Measurements from ENCODE around the gene LRRC75B.

- no peak for TF ChIP-seq ZBTB8A (CRISPR knock-in tag; IDR thresholded peaks at IDR 0.05; ENCODE audit: borderline replicate concordance, low read depth)
- TF ChIP-seq ZNF781 (CRISPR knock-in tag; IDR thresholded peaks at IDR 0.05; ENCODE audit: borderline replicate concordance, not compliant biosample characterization): peak; percentile 51
- TF ChIP-seq ZBTB7A (CRISPR knock-in tag; IDR thresholded peaks at IDR 0.05): peak; percentile 69; the same call in 1 of the 2 replicates
- TF ChIP-seq SMC3 (IDR thresholded peaks at IDR 0.05; ENCODE audit: low read length): 0 out of 2 replicates have a peak, but pooled peaks have one; percentile 3
- TF ChIP-seq FOSL1 (CRISPR knock-in tag; IDR thresholded peaks at IDR 0.05; ENCODE audit: borderline replicate concordance): no peak
- TF ChIP-seq, protein P1, sequence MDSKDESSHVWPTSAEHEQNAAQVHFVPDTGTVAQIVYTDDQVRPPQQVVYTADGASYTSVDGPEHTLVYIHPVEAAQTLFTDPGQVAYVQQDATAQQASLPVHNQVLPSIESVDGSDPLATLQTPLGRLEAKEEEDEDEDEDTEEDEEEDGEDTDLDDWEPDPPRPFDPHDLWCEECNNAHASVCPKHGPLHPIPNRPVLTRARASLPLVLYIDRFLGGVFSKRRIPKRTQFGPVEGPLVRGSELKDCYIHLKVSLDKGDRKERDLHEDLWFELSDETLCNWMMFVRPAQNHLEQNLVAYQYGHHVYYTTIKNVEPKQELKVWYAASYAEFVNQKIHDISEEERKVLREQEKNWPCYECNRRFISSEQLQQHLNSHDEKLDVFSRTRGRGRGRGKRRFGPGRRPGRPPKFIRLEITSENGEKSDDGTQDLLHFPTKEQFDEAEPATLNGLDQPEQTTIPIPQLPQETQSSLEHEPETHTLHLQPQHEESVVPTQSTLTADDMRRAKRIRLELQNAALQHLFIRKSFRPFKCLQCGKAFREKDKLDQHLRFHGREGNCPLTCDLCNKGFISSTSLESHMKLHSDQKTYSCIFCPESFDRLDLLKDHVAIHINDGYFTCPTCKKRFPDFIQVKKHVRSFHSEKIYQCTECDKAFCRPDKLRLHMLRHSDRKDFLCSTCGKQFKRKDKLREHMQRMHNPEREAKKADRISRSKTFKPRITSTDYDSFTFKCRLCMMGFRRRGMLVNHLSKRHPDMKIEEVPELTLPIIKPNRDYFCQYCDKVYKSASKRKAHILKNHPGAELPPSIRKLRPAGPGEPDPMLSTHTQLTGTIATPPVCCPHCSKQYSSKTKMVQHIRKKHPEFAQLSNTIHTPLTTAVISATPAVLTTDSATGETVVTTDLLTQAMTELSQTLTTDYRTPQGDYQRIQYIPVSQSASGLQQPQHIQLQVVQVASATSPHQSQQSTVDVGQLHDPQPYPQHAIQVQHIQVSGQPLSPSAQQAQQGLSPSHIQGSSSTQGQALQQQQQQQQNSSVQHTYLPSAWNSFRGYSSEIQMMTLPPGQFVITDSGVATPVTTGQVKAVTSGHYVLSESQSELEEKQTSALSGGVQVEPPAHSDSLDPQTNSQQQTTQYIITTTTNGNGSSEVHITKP (CRISPR knock-in tag; IDR thresholded peaks at IDR 0.05; ENCODE audit: low read depth): 0 out of 2 replicates have a peak, but pooled peaks have one; percentile 64
- no peak; the same call in 1 of the 2 replicates for TF ChIP-seq BRF2 (CRISPR knock-in tag; IDR thresholded peaks at IDR 0.05)
- peak; percentile 90 for TF ChIP-seq FOSL2 (CRISPR knock-in tag; IDR thresholded peaks at IDR 0.05)
These were observed 42.6 kb downstream of the LRRC75B start for GRCh38 chr22:24550028-24550901.

Measured in HepG2 (cell line).